ENCODE data around the gene GABBR1.

GABBR1 gene

DNA sequence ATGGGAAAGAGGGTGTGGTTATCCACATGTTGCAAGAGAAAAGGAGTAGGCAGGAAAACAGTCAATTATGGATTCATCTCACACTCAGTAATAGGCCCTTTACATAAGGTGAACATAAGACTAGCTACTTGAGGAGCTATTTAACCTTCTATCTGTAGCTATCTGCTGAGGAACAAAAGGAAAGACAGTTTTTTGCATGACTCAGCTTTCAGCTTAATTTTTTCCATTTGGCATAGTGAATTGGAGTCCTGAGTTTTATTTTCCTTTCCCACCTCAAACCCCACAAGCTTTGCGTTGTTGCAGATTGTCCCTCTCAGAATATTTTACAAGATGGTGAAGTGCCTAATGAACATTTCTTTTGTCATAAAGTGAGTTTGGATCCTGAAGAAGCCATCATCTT lies 105.9 kb downstream of the GABBR1 start:
- ChIA-PET POLR2A (no interaction called here), CTCF (no interaction called here)
- Histone ChIP-seq H3K36me3 (ENCODE audit: control insufficient read depth in 2 of 2, insufficient read depth in 1 of 2, low read length in 2 of 2) (no peaks in the 10 kb centered on the region), H3K4me3 (ENCODE audit: low read depth, low read length) (no peak overlapping the region), H3K27ac (ENCODE audit: extremely low read depth, low read depth, low read length) (no peak overlapping the region), H3K4me1 (ENCODE audit: control insufficient read depth, insufficient read depth, low read length) (no peaks in the 10 kb centered on the region), H3K9me3 (ENCODE audit: control insufficient read depth, insufficient read depth, low read depth, low read length) (no peaks in the 10 kb centered on the region)
- no peak for TF ChIP-seq ZNF777 (tag by site-specific recombination; IDR thresholded peaks at IDR 0.05; ENCODE audit: borderline replicate concordance)
- no peak for TF ChIP-seq ZBTB48 (tag by site-specific recombination; IDR thresholded peaks at IDR 0.05)
- TF ChIP-seq, protein P1, sequence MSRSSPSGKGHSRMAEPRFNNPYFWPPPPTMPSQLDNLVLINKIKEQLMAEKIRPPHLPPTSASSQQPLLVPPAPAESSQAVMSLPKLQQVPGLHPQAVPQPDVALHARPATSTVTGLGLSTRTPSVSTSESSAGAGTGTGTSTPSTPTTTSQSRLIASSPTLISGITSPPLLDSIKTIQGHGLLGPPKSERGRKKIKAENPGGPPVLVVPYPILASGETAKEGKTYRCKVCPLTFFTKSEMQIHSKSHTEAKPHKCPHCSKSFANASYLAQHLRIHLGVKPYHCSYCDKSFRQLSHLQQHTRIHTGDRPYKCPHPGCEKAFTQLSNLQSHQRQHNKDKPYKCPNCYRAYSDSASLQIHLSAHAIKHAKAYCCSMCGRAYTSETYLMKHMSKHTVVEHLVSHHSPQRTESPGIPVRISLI (tag by site-specific recombination; IDR thresholded peaks at IDR 0.05), result no peak
- TF ChIP-seq ZNF140 (tag by site-specific recombination; IDR thresholded peaks at IDR 0.05), result no peak
- TF ChIP-seq SP2 (tag by site-specific recombination; IDR thresholded peaks at IDR 0.05), result no peak
- TF ChIP-seq RBAK (tag by site-specific recombination; IDR thresholded peaks at IDR 0.05), result no peak
- TF ChIP-seq, protein P2, sequence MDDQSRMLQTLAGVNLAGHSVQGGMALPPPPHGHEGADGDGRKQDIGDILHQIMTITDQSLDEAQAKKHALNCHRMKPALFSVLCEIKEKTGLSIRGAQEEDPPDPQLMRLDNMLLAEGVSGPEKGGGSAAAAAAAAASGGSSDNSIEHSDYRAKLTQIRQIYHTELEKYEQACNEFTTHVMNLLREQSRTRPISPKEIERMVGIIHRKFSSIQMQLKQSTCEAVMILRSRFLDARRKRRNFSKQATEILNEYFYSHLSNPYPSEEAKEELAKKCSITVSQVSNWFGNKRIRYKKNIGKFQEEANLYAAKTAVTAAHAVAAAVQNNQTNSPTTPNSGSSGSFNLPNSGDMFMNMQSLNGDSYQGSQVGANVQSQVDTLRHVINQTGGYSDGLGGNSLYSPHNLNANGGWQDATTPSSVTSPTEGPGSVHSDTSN (CRISPR knock-in tag; IDR thresholded peaks at IDR 0.05), result no peak
- TF ChIP-seq ZNF555 (tag by site-specific recombination; conservative IDR thresholded peaks at IDR 0.05), result no peak
- no peak for TF ChIP-seq TRIM28 (IDR thresholded peaks at IDR 0.05; ENCODE audit: borderline replicate concordance, low read length)
- TF ChIP-seq ZFP3 (tag by site-specific recombination; IDR thresholded peaks at IDR 0.05; ENCODE audit: low read depth), result no peak
- TF ChIP-seq, protein P3, sequence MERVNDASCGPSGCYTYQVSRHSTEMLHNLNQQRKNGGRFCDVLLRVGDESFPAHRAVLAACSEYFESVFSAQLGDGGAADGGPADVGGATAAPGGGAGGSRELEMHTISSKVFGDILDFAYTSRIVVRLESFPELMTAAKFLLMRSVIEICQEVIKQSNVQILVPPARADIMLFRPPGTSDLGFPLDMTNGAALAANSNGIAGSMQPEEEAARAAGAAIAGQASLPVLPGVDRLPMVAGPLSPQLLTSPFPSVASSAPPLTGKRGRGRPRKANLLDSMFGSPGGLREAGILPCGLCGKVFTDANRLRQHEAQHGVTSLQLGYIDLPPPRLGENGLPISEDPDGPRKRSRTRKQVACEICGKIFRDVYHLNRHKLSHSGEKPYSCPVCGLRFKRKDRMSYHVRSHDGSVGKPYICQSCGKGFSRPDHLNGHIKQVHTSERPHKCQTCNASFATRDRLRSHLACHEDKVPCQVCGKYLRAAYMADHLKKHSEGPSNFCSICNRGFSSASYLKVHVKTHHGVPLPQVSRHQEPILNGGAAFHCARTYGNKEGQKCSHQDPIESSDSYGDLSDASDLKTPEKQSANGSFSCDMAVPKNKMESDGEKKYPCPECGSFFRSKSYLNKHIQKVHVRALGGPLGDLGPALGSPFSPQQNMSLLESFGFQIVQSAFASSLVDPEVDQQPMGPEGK (tag by site-specific recombination; IDR thresholded peaks at IDR 0.05), result no peak
- no peak for TF ChIP-seq ZNF366 (tag by site-specific recombination; conservative IDR thresholded peaks at IDR 0.05)
- TF ChIP-seq, protein P4, sequence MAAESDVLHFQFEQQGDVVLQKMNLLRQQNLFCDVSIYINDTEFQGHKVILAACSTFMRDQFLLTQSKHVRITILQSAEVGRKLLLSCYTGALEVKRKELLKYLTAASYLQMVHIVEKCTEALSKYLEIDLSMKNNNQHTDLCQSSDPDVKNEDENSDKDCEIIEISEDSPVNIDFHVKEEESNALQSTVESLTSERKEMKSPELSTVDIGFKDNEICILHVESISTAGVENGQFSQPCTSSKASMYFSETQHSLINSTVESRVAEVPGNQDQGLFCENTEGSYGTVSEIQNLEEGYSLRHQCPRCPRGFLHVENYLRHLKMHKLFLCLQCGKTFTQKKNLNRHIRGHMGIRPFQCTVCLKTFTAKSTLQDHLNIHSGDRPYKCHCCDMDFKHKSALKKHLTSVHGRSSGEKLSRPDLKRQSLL (tag by site-specific recombination; IDR thresholded peaks at IDR 0.05), result no peak
- no peak for TF ChIP-seq ZNF214 (tag by site-specific recombination; IDR thresholded peaks at IDR 0.05; ENCODE audit: borderline replicate concordance)
- TF ChIP-seq, protein P5, sequence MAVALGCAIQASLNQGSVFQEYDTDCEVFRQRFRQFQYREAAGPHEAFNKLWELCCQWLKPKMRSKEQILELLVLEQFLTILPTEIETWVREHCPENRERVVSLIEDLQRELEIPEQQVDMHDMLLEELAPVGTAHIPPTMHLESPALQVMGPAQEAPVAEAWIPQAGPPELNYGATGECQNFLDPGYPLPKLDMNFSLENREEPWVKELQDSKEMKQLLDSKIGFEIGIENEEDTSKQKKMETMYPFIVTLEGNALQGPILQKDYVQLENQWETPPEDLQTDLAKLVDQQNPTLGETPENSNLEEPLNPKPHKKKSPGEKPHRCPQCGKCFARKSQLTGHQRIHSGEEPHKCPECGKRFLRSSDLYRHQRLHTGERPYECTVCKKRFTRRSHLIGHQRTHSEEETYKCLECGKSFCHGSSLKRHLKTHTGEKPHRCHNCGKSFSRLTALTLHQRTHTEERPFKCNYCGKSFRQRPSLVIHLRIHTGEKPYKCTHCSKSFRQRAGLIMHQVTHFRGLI (tag by site-specific recombination; IDR thresholded peaks at IDR 0.05), result no peak
- TF ChIP-seq YY2 (tag by site-specific recombination; IDR thresholded peaks at IDR 0.05), result no peak
- TF ChIP-seq, protein P6, sequence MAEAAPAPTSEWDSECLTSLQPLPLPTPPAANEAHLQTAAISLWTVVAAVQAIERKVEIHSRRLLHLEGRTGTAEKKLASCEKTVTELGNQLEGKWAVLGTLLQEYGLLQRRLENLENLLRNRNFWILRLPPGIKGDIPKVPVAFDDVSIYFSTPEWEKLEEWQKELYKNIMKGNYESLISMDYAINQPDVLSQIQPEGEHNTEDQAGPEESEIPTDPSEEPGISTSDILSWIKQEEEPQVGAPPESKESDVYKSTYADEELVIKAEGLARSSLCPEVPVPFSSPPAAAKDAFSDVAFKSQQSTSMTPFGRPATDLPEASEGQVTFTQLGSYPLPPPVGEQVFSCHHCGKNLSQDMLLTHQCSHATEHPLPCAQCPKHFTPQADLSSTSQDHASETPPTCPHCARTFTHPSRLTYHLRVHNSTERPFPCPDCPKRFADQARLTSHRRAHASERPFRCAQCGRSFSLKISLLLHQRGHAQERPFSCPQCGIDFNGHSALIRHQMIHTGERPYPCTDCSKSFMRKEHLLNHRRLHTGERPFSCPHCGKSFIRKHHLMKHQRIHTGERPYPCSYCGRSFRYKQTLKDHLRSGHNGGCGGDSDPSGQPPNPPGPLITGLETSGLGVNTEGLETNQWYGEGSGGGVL (tag by site-specific recombination; IDR thresholded peaks at IDR 0.05), result no peak
- TF ChIP-seq ZFHX2 (tag by site-specific recombination; conservative IDR thresholded peaks at IDR 0.05), result no peak
- no peak for TF ChIP-seq ZXDB (tag by site-specific recombination; IDR thresholded peaks at IDR 0.05)

Data from HEK293 (cell line).